HEK293T (cell line): ENCODE data around the gene NNAT.

Source experiments
- BHLHE40 ChIP-seq: fragments of 450-650 bp; IDR thresholded peaks from 2 replicates; pipeline ENCODE4 v1.6.1; 2016; ENCODE audit warnings: mild to moderate bottlenecking, moderate library complexity, borderline replicate concordance
- FOXK2 ChIP-seq: fragments of 450-650 bp; IDR thresholded peaks from 2 replicates; pipeline ENCODE4 v1.6.1; 2016; ENCODE audit warnings: mild to moderate bottlenecking
- FOXM1 ChIP-seq: fragments of 450-650 bp; IDR thresholded peaks from 2 replicates; pipeline ENCODE4 v1.6.1; 2017; ENCODE audit warnings: mild to moderate bottlenecking, borderline replicate concordance
- SUZ12 ChIP-seq: fragments of 450-650 bp; IDR thresholded peaks from 2 replicates; pipeline ENCODE4 v1.6.1; 2016; ENCODE audit warnings: mild to moderate bottlenecking
- TARDBP ChIP-seq: fragments of 450-650 bp; IDR thresholded peaks from 2 replicates; pipeline ENCODE4 v1.6.1; 2016

DNA sequence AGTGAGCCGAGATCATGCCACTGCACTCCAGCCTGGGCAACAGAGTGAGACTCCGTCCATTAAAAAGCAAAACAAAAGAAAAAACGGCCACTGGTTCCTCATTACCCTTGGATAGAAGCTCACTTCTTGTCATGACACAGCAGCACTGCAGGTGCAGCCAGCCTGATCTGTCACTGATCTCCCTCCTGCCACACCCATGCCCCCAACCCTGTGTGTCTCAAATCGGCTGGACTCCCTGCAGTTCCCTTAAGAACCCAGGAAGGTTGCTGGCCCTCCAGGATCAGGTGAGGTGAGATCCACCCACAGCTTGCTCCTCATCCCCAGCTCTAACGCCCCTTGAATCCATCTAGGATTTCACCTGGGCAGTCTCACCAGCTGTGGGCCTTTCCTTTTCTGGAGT lies 26.3 kb upstream of the NNAT start:
- TF ChIP-seq FOXK2 (no peak), BHLHE40 (no peak), FOXM1 (no peak), TARDBP (no peak), SUZ12 (no peak)
